Motor neuron (in vitro differentiated cells): ENCODE results near the gene TTLL8. TPM values are rescaled to one million over a fixed set of nuclear protein-coding genes. Genes with fewer than 3 reads are reported as not detected.

Source experiments
- ATAC-seq, 8 experiments: fragments of 200-7000 bp; cut with Tn5 transposase; replicated peaks in 6 of 8; 2 replicates each; pipeline ENCODE4 v1.8.0; 2021; ENCODE audit warnings: mild to moderate bottlenecking in 8 of 8, moderate library complexity in 8 of 8
- H3K27ac ChIP-seq, 2 donors: fragments of 250-450 bp; sonication (Bioruptor Pico); 2 replicates each; pipeline ENCODE4 v1.9.0; 2021; ENCODE audit warnings: antibody characterized with exemption in 2 of 2, mild to moderate bottlenecking in 2 of 2, moderate library complexity in 1 of 2
- H3K4me1 ChIP-seq, 2 donors: fragments of 250-450 bp; sonication (Bioruptor Pico); replicated peaks in 1 of 2; 2 replicates each; pipeline ENCODE4 v1.6.1; 2021; ENCODE audit warnings: antibody characterized with exemption in 2 of 2, mild to moderate bottlenecking in 2 of 2, moderate library complexity in 1 of 2
- H3K4me3 ChIP-seq, 5 donors: fragments of 250-450 bp; sonication (Bioruptor Pico); 2 replicates each; pipeline ENCODE4 v1.9.0; 2021; ENCODE audit warnings: antibody characterized with exemption in 5 of 5, mild to moderate bottlenecking in 5 of 5, moderate library complexity in 4 of 5
- WGBS, 10 experiments: fragments of 450-650 bp; shearing (Covaris generic); methylation state at CpG; one replicate each; pipeline ENCODE4 v1.0.0; 2022; 5-methylcytosine and 5-hydroxymethylcytosine counted together
- in situ Hi-C, 9 experiments: fragments of 400-800 bp; cut with MboI; loops; one replicate each; pipeline ENCODE4 v1.15.0; 2021; ENCODE audit warnings: low sequenced_read_pairs in 9 of 9, low pct_unique_long_range_greater_than_20kb in 2 of 9; ENCODE audit not compliant: unreplicated experiment in 9 of 9
- total RNA-seq, 8 experiments: library from RNA; unstranded; fragments of 300-600 nt; gene quantifications; 2 replicates each; pipeline versions ENCODE4 v1.2.3 to v1.2.4, GENCODE V29; 2022

TTLL8 gene
- total RNA-seq, 8 experiments from 2014 or later: 0.09 to 0.17 TPM; not detected in 6

- ATAC-seq: no peak
Measured at GRCh38 chr22:49968831-49969661, 89.1 kb downstream of the TTLL8 start.

More at GRCh38 chr22:49968831-49969661, 89.1 kb downstream of the TTLL8 start:
- peaks cover 24% of the 10 kb centered on the region in 2 donors for H3K4me1 ChIP-seq
- in situ Hi-C loops: no loop called here
- no peak overlapping the region for H3K4me3 ChIP-seq
- no peak overlapping the region for H3K27ac ChIP-seq
- WGBS, 10 experiments: 100% methylated on average over 1 to 2 of the region's 16 CpGs; no CpG with 5 or more reads in 8 of the 10 experiments

Other genes starting within 250 kb of the TTLL8 start
- 10 to 100 TPM; 19.1 to 44.4 (median 27.5) TPM for gene BRD1, start 230.4 kb downstream of the TTLL8 start, total RNA-seq
- 10 to 100 TPM in 7 of 8 experiments, 1 to 10 TPM in 1; 5.9 to 31.4 (median 16.9) TPM for gene ZBED4, start 204.5 kb downstream of the TTLL8 start, total RNA-seq
- 10 to 100 TPM in 4 of 8 experiments, 1 to 10 TPM in 4; 4.8 to 13.1 (median 9.7) TPM for gene ALG12, start 139.9 kb downstream of the TTLL8 start, total RNA-seq
- gene CRELD2, start 139.7 kb downstream of the TTLL8 start, total RNA-seq: 10 to 100 TPM; 20.7 to 62.4 (median 33.3) TPM
- gene PIM3, start 97.5 kb downstream of the TTLL8 start, total RNA-seq: 10 to 100 TPM; 10.1 to 40.6 (median 22.4) TPM
- gene IL17REL, start 45.5 kb downstream of the TTLL8 start, total RNA-seq: under 1 TPM in 5 of 8 experiments, not detected in 3; 0.07 to 0.47 (median 0.20) TPM
- gene MLC1, start 27.1 kb upstream of the TTLL8 start, total RNA-seq: 10 to 100 TPM in 1 of 8 experiments, 1 to 10 TPM in 1, under 1 TPM in 6; 0.10 to 85.3 (median 0.28) TPM
- gene MOV10L1, start 31.7 kb upstream of the TTLL8 start, total RNA-seq: 1 to 10 TPM in 1 of 8 experiments, under 1 TPM in 7; 0.11 to 2.9 (median 0.45) TPM
- 1 to 10 TPM in 7 of 8 experiments, under 1 TPM in 1; 0.97 to 4.7 (median 1.9) TPM for gene PANX2, start 112.4 kb upstream of the TTLL8 start, total RNA-seq
- gene TRABD, start 127.6 kb upstream of the TTLL8 start, total RNA-seq: 10 to 100 TPM in 6 of 8 experiments, 1 to 10 TPM in 2; 8.2 to 37.4 (median 12.5) TPM
- gene SELENOO, start 142.7 kb upstream of the TTLL8 start, total RNA-seq: 10 to 100 TPM in 5 of 8 experiments, 1 to 10 TPM in 3; 7.5 to 32.8 (median 11.2) TPM
- gene TUBGCP6, start 186.7 kb upstream of the TTLL8 start, total RNA-seq: 10 to 100 TPM; 14.4 to 52.6 (median 20.1) TPM
- 10 to 100 TPM in 7 of 8 experiments, 1 to 10 TPM in 1; 9.0 to 46.4 (median 16.2) TPM for gene HDAC10, start 193.0 kb upstream of the TTLL8 start, total RNA-seq
- 10 to 100 TPM in 7 of 8 experiments, 1 to 10 TPM in 1; 8.8 to 34.7 (median 22.7) TPM for gene MAPK12, start 203.4 kb upstream of the TTLL8 start, total RNA-seq
- 10 to 100 TPM in 5 of 8 experiments, 1 to 10 TPM in 3; 2.6 to 26.7 (median 15.9) TPM for gene MAPK11, start 212.1 kb upstream of the TTLL8 start, total RNA-seq
- gene PLXNB2, start 249.3 kb upstream of the TTLL8 start, total RNA-seq: 100 to 1,000 TPM in 1 of 8 experiments, 10 to 100 TPM in 7; 36.8 to 104 (median 59.6) TPM